ENCODE data around the gene MELTF.

GRCh38 chr3:197027151-197027895 is 2.3 kb downstream of the MELTF start:
- no peak for TF ChIP-seq CTCF (IDR thresholded peaks at IDR 0.05)
- TF ChIP-seq EZH2 (IDR thresholded peaks at IDR 0.05; ENCODE audit: borderline replicate concordance, insufficient read depth, low read depth, low read length, poor library complexity, severe bottlenecking), result no peak
